ENCODE data around the gene RALGAPA2.
"Not testable (repeated sequence)": the region's sequence is repeated elsewhere in the genome, so short reads cannot be mapped to it uniquely, and the experiment has no call there.

Gene RALGAPA2

GRCh38 chr20:20567712-20568111 is 144.7 kb downstream of the RALGAPA2 start:
- DNase-seq: no peak

GRCh38 chr20:20566516-20566915 is 145.9 kb downstream of the RALGAPA2 start:
- peak; percentile 43 for DNase-seq

GRCh38 chr20:20564279-20564678 is 148.2 kb downstream of the RALGAPA2 start:
- no peak for DNase-seq

DNA sequence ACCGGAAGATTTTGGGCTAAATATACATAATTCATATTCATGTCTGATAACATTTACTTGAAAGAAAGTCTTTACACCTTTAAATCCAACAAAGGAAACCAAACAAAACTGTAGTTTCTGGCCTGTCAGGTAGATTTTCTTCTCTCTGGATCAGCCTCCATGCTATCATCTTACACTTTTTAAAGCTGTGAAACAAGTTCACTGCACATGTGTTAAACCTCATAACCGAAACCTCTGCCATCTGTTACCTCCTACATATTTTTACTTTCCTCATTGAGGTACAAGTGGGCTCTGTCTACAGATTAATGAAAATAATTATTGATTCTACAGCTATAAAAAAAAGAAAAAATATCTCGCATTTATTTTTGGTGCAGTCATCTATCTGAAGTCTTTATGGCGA is 149.9 kb downstream of the RALGAPA2 start:
- no peak for DNase-seq

GRCh38 chr20:20561841-20562240 is 150.6 kb downstream of the RALGAPA2 start:
- DNase-seq: no peak

GRCh38 chr20:20561172-20561571 is 151.3 kb downstream of the RALGAPA2 start:
- no peak for DNase-seq

DNA sequence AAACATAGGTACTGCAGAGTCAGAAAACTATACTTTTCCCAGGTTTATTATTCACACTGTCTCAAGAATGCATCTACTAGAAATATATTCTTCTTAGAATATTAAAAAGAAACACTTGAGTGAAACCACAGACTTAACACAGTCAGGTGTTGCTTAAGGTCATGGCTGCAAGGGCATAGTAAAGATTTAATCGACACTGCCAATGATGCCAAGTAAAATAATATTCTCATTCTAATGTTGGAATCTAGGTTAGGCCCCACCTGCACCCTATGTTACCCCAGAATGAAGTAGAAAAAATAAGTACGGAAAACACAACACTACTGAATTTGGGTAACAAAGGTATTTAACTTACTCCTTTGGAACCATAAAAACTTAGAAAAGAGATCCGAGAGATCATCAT is 155.0 kb downstream of the RALGAPA2 start:
- DNase-seq: no peak

DNA sequence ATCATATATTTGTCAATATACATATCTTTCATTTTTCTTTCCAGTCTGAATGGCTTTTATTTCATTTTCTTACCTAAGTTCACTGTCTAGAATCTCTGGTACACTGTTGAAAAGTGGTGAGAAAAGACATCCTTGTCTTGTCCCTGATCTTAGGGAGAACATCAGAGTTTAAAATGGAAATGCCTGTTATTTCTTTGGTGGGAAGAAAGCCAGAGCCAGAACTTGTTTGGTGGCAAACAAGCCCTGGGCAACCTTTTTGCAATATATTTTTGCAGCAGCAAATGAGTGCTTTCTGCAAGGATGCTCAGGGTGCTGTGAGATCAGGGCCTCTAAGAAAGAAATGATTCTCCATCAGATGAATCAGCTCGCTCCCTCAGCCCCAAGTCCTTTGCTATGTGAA is 156.6 kb downstream of the RALGAPA2 start:
- no peak for DNase-seq

- DNase-seq: no peak
Measured at GRCh38 chr20:20554951-20555350, 157.5 kb downstream of the RALGAPA2 start.

DNA sequence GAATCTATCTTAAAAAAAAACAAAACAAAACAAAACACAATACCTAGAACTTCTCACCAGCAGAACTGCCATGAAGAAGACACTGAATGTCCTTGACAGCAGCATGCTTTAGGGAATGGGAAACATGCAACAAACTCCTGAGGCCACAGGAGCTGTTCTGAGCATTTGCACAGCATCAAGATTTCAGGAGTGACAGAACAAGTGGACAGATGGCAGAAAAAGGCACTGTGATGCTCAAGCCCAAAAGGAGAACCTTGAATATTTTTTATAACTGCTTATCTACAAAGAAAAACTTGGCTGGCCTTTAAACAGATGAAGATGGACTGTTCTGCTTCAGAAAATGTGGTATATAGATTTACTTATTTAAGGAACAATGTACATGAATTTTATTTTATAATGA is 158.9 kb downstream of the RALGAPA2 start:
- DNase-seq: peak; percentile 37

GRCh38 chr20:20552076-20552475 is 160.4 kb downstream of the RALGAPA2 start:
- DNase-seq: peak; percentile 89

- DNase-seq: peak; percentile 60
Measured at GRCh38 chr20:20551409-20551808, 161.0 kb downstream of the RALGAPA2 start.

DNA sequence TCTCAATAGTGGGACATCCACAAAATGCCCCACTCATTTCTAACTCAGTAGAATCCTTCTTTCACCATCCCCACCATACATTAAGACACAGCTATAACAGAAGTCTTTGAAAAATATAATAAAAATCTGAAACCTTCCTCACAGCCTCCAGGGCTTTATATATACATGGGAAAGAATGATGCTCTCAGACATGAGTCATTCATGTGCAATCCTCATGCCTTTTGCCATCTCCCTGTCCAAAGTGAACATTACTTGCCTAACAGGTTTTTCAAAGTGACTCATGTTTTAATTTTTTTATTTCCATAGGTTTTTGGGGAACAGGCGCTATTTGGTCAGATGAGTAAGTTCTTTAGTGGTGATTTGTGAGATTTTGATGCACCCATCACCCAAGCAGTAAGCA is 162.7 kb downstream of the RALGAPA2 start:
- DNase-seq: peak; percentile 96

- peak; percentile 92 for DNase-seq
Measured at GRCh38 chr20:20549267-20549612, 163.2 kb downstream of the RALGAPA2 start.

GRCh38 chr20:20548527-20549266 is 163.7 kb downstream of the RALGAPA2 start:
- peak; percentile 97 for DNase-seq

- DNase-seq: peak; percentile 41
Measured at GRCh38 chr20:20547876-20548266, 164.6 kb downstream of the RALGAPA2 start.

DNA sequence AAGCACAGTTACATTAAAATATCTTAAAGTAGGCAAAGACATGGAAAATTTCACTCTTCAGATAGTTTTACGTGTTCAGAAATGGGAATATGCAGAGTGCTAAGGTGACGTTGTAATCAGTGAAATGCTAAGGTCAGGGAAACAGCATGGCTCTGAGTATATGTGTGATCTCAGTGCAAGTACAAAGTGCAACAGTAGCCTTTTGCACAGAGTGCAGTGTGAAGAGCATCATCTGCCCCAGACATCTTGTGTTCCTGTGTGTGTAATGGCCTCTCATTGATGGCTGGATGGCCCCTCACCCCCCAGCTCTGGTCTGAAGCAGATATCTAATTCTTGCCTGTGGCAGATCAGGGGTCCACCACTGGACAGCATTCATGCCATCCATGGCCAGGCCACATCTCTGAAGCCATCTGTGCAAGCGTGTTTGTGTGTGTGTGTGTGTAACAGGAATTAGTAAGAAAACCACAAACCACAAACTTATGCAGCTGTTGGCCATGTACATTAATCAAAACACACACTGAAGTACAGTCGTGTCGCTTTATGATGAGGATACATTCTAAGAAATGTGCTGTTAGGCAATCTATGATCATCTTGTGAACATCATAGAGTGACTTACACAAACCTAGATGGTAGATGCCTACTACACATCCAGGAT is 165.1 kb downstream of the RALGAPA2 start:
- DNase-seq: peak; percentile 52

DNA sequence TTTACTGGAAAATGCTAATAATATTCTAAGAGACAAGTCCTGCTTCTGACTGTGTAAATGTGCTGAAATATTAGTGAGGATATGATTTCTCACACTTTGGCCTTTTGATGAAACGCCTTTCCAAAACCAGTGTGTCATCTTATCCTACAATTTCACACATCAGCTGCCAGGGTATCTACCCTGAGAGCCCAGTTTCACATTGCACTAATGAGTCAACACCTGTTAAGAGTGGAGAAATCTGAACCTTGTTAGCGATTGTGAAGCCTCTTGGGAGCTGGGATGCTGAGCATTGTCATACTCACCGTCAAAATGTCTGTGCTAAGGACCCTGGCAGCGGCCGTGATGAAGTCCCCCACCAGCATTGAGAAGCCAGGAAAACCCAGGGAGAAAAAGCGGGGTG is 166.0 kb downstream of the RALGAPA2 start:
- DNase-seq: peak; percentile 89

GRCh38 chr20:20543348-20543747 is 169.1 kb downstream of the RALGAPA2 start:
- DNase-seq: not testable (repeated sequence)

- DNase-seq: no peak
Measured at GRCh38 chr20:20536240-20536933, 176.1 kb downstream of the RALGAPA2 start.

- no peak for DNase-seq
Measured at GRCh38 chr20:20535051-20535450, 177.4 kb downstream of the RALGAPA2 start.

DNA sequence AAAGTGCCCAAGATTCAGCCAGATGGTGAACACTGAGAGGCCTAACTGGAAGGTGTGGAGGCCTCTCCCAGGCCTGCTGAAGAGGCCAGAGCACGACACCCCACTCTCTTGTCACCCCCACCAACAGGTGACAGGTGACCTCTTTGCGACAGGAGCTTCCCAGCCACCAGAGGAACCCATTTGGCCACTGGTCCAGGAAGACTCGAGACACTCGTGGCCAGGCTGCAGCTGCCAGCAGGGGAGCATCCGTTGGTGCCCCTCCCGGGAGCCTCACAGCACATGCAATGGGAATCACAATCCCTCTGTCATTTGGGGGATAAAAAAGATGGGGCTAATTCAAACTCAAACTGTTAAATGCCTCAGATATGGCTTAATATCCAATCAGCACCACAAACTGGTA is 181.2 kb downstream of the RALGAPA2 start:
- DNase-seq: no peak

- DNase-seq: no peak
Measured at GRCh38 chr20:20530428-20531151, 181.9 kb downstream of the RALGAPA2 start.
